ENCODE results near the gene TXN2. TPM values are rescaled to one million over a fixed set of nuclear protein-coding genes. Genes with fewer than 3 reads are reported as not detected.

TXN2 gene
- total RNA-seq, 1 experiment from 2014 or later = 87.0 TPM

- Histone ChIP-seq H4K20me1 (ENCODE audit: insufficient read depth) (no peaks in the 10 kb centered on the region), H3K27ac (ENCODE audit: low read depth, low read length) (no peak overlapping the region), H3K27me3 (ENCODE audit: insufficient read depth, low read length) (no peaks in the 10 kb centered on the region), H3K9me2 (ENCODE audit: insufficient read depth) (no peaks in the 10 kb centered on the region), H3K4me1 (ENCODE audit: control insufficient read depth in 1 of 2, insufficient read depth in 2 of 2, low read length in 2 of 2) (peaks cover 6 to 13% of the 10 kb centered on the region in 2 experiments), H2AFZ (ENCODE audit: low read depth, low read length, poor library complexity, severe bottlenecking) (no peak overlapping the region), H3K79me2 (ENCODE audit: insufficient read depth, low read length) (peaks cover 21% of the 10 kb centered on the region), H3K4me2 (ENCODE audit: low read length) (no peak overlapping the region), H3K4me3 (replicated peaks in 1 of 2; ENCODE audit: low read depth in 1 of 2, low read length in 2 of 2) (no peak overlapping the region), H3K9ac (ENCODE audit: low read length) (no peak overlapping the region), H3K9me3 (ENCODE audit: control insufficient read depth in 1 of 2, insufficient read depth in 1 of 2, low read depth in 1 of 2, low read length in 2 of 2) (no peaks in the 10 kb centered on the region), H3K36me3 (ENCODE audit: control insufficient read depth in 1 of 2, insufficient read depth in 2 of 2, low read length in 2 of 2) (peaks cover 24 to 28% of the 10 kb centered on the region in 2 experiments)
- BruUV-seq (replicated peaks) = no TSS peak
- ATAC-seq (no peak), DNase-seq (ENCODE audit: low read depth, low spot score) (no peak)
- TF ChIP-seq, protein P1, sequence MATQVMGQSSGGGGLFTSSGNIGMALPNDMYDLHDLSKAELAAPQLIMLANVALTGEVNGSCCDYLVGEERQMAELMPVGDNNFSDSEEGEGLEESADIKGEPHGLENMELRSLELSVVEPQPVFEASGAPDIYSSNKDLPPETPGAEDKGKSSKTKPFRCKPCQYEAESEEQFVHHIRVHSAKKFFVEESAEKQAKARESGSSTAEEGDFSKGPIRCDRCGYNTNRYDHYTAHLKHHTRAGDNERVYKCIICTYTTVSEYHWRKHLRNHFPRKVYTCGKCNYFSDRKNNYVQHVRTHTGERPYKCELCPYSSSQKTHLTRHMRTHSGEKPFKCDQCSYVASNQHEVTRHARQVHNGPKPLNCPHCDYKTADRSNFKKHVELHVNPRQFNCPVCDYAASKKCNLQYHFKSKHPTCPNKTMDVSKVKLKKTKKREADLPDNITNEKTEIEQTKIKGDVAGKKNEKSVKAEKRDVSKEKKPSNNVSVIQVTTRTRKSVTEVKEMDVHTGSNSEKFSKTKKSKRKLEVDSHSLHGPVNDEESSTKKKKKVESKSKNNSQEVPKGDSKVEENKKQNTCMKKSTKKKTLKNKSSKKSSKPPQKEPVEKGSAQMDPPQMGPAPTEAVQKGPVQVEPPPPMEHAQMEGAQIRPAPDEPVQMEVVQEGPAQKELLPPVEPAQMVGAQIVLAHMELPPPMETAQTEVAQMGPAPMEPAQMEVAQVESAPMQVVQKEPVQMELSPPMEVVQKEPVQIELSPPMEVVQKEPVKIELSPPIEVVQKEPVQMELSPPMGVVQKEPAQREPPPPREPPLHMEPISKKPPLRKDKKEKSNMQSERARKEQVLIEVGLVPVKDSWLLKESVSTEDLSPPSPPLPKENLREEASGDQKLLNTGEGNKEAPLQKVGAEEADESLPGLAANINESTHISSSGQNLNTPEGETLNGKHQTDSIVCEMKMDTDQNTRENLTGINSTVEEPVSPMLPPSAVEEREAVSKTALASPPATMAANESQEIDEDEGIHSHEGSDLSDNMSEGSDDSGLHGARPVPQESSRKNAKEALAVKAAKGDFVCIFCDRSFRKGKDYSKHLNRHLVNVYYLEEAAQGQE (IDR thresholded peaks at IDR 0.05; ENCODE audit: low read depth) = no peak
- TF ChIP-seq SP1 (IDR thresholded peaks at IDR 0.05; ENCODE audit: low read depth) (no peak), ZBTB33 (IDR thresholded peaks at IDR 0.05; ENCODE audit: extremely low read depth, insufficient replicate concordance, low read length) (no peak), EZH2 (IDR thresholded peaks at IDR 0.05) (no peak), ATF3 (IDR thresholded peaks at IDR 0.05) (no peak), POLR2A (IDR thresholded peaks at IDR 0.05; ENCODE audit: borderline replicate concordance, extremely low read depth, insufficient read depth, insufficient read length) (no peak), CBX3 (IDR thresholded peaks at IDR 0.05; ENCODE audit: low read depth) (no peak)
- RAD21 ChIA-PET (ENCODE audit: low non-redundant PET in 1 of 2, low total read pairs in 2 of 2, uncharacterized antibody in 2 of 2, unreplicated experiment in 2 of 2) = no interaction called here
- intact Hi-C loops (cut with micrococcal nuclease) = no loop called here
- POLR2A ChIA-PET = no interaction called here
- CTCF ChIA-PET = interaction anchor here (1.3 kb wide), 1 partner anchor 8 kb away, joined by 4 read pairs; no protein-coding TSS in a partner anchor
These were observed 2.5 kb downstream of the TXN2 start for GRCh38 chr22:36478966-36479365.
